ENCODE measurements around the gene SLC41A3.

GRCh38 chr3:126107957-126108675, 24.2 kb upstream of the SLC41A3 start:
- TF ChIP-seq CTCF (IDR thresholded peaks at IDR 0.05) (no peak), ZFX (IDR thresholded peaks at IDR 0.05; ENCODE audit: borderline replicate concordance) (no peak)

All from 22Rv1 (cell line).